HG03354 (cell line): ENCODE results near the gene FUCA1.
"Not testable (repeated sequence)": the region's sequence is repeated elsewhere in the genome, so short reads cannot be mapped to it uniquely, and the experiment has no call there.

Experiments
- ATAC-seq: cut with Tn5 transposase; IDR thresholded peaks from one replicate; pipeline ENCODE4 v1.9.1; 2021; ENCODE audit warnings: mild to moderate bottlenecking; ENCODE audit not compliant: unreplicated experiment, poor library complexity, severe bottlenecking

The FUCA1 gene

DNA sequence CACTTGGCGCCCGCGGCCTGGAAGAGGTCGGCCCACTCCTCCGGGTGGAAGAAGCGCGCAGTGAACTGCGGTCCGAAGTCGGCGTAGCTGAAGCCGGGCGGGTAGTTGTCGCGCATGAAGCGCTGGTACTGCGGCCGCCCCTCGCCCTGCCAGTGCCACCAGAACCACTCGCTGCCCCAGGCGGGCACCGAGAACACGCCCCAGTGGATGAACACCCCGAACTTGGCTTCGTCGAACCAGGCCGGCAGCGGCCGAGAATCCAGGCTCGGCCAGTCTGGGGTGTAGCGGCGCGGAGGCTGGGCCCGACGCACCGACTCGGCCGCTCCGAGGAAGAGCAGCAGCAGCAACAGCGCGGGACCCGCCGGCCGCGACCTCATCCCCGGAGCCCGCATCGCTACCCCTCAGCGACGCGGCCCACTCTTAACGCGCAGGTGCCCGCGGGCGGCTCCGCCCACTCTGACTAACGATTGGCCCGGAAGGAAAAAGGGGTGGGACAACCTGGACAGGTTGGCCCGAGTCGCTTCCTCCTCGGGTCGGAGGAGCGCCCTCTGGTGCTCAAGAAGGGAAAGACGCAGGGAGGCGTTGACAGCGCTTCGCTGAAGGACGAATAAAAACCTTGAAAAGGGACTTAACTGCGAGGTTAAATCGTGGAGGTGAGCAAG, at the start of gene FUCA1:
Gene FUCA1, minus strand, starts transcription at position 396 of the 662 bp plus-strand sequence. Its CDS starts 4 bp downstream, at position 392.
- peak; percentile 92 for ATAC-seq

DNA sequence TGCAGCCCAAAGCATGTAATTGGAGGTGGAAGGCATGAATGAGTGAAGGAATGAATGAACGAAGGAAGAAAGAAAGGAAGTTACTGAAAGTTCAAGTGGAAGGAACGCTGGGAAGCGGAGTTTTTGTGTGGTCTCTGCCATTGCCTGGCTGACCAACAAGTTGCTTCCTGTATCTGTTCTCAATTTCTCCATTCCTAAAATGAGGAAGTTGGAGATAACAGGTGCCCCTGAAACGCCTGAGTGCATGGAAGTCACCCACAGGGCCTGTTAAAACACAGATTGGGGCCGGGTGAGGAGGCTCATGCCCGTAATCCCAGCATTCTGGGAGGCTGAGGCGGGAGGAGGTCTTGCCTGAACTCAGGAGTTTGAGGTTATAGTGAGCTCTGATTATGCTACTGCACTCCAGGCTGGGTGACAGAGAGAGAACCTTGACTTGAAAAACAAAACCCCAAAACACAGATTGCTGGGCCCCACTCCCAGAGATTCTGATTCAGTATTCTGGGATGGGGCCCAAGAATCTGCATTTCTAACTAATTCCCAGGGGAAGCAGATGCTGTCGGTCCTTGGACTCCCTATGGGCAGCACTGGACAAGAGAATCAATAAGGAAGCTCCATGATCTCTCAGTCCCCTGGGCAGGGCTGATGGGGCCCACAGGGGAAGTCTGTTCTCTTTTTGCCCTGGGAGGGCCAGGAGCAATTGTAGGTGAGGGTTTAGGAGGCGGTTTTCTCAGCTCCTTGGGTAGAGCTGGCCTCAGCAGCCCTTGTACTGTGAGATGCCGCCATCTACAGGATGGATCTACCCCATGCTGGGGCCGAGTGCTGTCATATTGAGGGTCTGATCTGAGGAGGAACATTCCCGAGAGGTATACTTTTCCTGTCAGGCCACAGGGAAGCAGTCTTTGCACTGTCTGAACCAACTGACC, 48.4 kb upstream of the FUCA1 start:
- peak; percentile 57 for ATAC-seq

DNA sequence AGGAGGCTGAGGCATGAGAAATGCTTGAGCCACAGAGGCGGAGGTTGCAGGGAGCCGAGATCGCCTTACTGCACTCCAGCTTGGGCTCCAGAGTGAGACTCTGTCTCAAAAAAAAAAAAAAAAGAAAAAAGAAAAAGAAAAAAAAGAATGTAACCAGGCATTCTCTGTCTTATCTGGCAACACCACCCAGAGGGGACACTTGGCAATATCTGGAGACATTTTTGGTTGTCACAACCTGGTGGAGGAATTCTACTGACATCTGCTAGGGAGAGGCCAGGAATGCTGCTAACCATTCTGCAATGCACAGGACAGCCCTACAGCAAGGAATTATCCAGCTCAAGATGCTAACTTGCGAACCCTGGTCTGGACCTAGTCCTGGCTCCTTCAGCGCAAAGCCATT, 47.4 kb upstream of the FUCA1 start:
- ATAC-seq: no peak

DNA sequence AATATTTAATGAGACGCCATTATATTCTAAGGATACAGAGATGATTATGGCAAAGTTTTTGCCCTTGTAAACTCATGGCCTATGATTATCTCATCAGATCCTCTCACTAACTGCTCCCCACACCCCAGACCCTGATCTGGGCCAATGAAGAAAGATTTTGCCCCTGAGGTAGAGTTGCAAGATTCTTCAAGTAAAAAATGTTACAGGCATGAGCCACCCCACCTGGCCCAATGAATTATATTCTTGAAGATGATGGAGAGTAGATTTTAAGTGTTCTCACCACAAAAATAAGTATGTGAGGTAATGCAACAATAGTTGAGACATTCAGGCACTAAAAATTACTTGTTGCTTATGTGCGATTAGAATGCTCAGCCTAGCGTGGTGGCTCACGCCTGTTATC, 46.8 kb upstream of the FUCA1 start:
- no peak for ATAC-seq

DNA sequence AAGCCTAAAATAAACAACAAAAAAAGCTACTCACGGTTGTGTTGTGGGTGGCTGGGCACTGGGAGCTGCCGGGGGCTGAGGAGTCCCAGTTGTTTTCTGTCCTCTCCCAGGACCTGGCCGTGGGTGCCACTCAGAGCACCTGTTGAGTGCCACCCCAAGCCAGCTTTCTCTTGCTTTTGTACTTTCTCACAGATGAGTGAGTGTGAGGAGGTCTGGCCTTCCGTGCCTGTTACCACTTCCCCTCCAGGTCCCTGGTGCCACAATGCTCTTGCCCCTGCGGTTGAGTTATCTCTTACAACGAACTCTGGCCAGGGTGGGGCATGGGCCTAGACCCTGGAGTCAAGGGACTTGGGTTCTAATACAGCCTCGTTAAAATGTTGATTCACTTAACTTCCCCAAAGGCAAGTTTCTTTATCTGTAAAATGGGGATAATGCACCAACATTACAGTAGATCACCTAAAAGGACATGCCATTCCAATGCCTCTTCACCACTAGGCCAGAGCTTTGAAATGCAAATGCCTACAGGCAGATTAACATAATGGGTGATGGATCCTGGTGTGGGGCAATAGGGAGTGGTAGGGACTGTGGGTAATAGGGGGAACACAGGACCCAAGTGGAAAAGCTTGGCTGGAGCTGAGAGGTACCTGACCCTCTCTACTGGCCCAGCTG, 45.3 kb upstream of the FUCA1 start, which contains the start of gene CNR2:
Gene CNR2, minus strand, starts transcription at position 151 of the 669 bp plus-strand sequence. CDS start 37,745 bp downstream, outside the sequence.
- no peak for ATAC-seq

DNA sequence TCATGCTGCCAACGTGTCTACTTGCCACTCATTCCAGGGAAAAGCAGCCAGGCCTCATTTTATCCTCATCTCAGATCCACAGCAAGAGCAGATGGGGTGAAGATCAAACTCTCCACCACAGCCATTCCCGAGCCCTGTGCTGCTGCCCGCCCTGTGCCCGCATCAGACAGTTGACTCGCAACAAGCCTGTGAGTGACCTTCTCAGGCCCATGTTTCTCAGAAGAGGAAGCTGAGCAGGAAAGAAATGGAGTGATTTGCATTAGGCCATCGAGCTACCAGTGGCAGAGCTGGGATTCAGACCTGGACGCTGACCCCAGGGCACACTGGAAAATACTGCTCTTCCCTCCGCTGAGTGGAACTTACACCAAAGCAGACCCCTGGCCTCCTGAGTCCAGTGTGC, 43.8 kb upstream of the FUCA1 start:
- ATAC-seq: no peak

DNA sequence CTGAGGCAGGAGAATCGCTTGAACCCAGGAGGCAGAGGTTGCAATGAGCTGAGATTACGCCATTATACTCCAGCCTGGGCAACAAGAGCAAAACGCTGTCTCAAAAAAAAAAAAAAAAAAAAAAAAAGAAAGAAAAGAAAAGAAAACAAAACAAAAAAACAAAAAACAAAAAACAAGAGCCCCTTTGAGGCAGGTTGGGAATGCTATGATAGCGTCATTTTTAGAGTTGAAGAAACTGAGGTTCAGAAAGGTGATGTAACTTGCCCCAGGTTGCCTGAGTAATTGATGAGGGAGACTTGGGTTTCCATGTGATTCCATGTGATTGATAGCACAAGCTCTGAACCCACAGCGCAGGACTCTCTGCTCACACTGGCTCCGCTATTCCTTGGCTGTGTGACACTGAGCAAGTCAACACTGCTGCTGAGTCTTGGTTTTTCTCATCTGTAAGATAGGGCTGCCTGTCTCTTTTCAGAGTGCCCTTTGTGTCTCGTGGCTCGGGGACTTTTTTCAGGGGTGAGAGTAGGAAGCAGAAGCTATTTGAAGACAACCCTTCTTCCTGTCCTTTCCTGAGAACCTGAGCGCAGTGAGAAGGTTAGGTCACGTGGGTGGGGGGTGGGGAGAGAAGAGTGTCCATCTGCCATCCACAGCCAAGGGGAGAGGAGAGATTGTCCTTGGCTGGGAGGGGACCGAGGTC, 42.6 kb upstream of the FUCA1 start:
- ATAC-seq: no peak

DNA sequence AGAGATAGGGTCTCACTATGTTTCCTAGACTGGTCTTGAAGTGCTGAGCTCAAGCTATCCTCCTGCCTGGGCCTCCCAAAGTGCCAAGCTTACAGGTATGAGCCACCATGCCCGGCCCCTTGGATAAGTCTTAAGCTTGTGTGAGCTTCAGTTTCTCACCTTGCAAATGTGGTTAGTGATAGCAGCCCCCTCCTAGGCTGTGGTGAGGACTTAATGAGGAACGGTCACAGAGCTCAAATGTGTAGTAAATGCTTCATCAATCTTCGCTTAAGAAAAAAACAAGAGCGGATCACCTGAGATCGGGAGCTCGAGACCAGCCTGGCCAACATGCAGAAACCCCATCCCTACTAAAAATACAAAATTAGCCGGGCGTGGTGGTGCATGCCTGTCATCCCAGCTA, 42.1 kb upstream of the FUCA1 start:
- ATAC-seq: no peak

DNA sequence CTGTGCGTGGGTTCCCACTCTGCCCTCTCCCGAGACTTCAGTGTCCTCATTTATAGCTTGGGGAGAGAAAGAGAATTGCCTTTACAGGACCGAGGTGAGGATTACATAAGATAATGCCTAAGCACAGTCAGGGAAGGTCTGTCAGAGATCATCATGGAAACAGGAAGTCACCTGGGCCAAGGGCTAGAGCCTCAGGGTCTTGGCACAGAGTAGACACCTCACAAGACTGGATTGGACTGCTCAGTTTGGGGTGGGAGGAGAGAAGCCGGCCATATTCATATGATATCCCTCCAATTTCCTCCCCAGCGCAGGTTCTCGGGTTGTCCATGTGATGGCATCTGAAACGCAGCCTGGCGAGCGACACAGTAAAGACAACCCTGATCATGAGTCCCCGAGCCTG, 41.3 kb upstream of the FUCA1 start:
- no peak for ATAC-seq

DNA sequence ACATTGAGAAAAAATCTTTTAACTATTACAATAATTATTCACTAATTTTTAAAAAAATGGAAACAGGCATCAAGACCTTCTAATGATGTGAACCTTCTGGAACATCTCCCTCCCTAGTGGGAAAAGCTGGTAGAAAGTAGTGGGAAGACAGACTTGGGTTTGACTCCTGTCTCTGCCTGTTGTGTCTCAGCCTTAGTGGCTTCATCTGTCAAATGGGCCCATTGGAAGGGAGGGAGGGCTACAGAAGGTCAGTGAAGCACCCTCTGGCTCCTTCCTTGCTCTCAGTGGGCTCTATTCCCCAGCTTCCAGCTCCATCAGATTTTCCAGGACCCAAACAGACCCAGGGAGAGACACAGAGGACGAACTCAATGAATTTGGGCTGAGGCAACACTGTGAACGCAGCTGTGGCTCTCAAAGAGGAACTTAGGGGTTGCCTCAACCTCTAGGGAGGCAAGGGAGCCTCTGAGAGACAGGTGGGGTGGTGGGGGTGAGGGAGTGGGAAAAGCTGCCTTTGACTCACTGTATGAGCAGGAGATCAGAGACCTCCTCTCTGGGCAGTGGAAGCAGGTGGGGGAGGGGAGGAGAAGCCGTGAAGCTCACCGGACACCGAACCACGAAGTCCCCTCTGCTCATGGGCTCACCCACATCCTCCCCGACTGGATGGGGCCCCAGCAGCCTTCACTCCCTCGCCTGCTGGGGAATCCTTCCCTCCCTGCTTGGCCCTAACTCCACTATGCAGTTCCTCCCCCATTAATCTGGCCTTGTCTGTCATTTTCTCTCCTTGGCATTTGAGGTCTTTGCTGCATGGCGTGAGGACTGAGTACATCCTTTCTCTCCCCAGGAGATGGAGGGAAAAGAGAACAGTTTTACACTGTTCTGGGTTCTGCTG, 40.6 kb upstream of the FUCA1 start:
- ATAC-seq: peak; percentile 40

DNA sequence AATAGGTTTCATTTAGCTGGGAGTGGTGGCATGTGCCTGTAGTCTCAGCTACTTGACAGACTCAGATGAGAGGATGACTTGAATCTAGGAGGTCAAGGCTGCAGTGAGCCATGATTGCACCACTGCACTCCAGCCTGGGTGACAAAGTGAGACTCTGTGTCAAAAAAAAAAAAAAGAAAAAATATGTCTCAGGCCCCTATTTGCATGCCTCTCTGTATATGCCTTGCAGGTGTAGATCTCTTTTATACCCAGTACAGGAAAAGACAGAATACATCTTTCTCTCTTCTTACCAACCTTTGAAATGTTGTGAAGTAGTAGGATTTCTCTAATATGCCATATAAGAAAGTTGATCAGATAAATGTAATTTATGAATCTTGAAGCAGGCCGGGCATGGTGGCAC, 38.6 kb upstream of the FUCA1 start:
- ATAC-seq: no peak

DNA sequence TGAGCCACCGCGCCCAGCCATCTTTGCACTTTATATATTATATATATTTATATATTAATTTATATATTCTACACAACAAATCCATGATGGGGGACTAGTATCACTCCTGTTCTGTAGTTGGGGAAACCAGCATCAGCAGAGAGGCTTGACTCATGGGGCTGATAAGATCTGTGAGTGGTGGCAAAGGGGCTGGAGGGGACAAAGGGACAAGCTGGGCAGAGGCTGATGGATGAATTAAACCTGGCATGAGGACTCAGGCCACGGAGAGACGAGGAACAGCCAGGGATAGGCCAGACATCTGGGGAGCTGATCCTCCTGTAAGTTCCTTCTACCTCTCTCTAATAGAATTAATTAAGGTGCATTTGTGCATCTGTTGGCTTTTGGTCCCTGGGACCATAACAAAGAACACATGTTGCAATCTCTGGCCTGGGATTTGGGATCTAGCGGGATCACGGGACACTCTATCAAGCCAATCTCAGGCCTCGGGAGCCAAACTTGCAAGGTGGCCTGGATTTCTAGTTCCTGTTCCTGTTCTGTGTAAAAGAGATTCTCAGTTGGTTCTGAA, 37.5 kb upstream of the FUCA1 start:
- no peak for ATAC-seq

DNA sequence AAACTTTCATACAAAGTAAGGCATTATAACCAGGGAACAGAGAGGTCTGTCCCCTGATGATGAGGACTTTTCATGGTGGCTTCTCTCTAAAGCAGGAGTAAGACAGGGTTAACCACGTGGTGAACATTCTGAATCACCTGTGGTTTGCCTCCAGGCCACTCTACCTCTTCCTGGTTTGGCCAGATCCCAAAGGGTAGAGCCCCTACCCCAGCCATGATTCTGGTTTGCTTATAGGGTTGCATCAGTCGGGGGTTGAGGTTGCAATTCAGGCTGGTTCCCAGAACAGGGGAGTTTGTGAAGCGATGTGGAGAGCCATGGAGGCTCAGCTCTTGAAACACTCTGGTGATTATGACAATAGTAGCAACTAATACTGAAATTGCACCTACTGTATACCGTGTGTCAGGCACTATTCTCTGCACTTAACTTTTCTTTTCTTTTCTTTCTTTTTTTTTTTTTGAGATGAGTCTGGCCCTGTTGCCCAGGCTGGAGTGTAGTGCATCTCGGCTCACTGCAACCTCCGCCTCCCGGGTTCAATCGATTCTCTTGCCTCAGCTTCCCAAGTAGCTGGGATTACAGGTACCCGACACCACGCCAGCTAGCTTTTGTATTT, 36.8 kb upstream of the FUCA1 start:
- no peak for ATAC-seq

DNA sequence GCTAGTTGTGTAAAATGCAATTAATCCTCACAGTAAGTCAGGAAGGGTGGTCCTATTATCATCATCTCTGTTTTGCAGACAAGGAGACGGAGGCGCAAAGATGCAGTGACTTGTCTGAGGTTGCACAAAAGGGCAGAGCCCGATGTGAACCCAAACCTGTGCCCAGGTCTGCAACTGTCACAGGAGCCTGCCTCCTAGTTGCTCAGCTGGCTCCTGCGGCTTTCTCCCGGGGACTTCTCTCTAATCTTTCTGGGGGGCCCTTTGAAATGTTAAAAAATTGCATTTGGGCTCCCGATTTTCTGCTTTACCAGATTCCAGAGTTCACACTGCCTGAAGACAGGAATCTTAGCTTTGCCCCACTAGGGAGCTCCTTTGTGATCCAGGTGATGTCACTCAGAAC, 35.7 kb upstream of the FUCA1 start:
- ATAC-seq: no peak

DNA sequence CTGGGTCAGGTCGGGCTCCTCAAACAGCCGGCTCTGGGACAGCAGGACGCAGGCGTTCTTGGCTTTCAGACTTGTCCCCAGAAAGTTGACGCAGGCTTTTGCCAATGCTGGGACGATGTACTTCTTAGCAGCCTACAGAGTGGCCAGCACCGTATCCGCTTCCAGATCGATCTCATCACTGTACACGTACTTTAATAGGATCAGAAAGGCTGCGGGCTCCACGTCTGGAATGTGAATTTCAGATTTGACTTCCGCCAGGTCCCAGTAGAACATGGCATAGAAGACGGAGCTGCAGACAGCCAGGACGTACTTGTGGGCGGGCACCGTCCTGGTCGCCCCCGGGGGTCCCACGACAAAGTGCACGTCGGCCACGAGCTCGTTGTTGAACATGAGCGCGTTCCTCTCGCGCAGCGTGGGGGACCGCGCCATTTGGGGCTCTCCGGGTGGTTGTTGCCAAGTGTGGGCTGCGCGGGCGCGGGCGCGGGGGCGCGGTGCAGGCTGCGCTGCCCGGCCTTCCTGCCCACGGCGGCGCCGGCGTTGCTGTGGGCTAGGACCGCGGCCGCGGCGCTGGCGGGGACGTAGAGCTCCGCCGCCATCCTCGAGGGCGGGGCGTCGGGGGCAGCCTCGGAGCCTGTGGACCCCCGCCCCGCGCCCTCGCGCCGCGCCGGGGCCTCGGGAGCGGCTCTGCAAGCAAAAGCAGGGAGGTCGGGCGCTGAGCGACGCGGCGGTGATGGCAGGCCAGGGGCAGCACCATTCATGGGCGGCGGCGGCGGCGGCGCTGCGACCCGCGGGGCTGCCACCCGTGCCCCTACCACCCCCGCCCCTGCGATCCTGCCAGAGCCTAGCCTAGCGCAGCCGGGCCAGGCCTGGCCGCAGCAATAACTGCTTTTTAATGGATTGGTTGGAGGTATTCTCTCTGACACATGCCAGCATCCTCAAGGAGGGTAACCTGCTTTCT, 34.5 kb upstream of the FUCA1 start:
- no peak for ATAC-seq

DNA sequence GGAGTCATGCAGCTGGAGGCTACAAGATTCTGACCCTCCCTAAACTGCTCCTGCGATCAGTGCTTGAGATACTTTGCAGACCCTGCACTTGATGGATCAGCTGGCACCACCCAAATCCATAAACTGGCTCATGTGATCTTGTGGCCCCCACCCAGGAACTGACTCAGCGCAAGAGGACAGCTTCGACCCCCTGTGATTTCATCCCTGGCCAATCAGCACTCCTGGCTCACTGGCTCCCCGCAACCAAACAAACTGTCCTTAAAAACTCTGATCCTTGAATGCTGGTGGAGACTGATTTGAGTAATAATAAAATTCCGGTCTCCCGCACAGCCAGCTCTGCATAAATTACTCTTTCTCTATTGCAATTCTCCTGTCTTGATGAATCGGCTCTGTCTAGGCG, 31.9 kb upstream of the FUCA1 start:
- ATAC-seq: not testable (repeated sequence)

DNA sequence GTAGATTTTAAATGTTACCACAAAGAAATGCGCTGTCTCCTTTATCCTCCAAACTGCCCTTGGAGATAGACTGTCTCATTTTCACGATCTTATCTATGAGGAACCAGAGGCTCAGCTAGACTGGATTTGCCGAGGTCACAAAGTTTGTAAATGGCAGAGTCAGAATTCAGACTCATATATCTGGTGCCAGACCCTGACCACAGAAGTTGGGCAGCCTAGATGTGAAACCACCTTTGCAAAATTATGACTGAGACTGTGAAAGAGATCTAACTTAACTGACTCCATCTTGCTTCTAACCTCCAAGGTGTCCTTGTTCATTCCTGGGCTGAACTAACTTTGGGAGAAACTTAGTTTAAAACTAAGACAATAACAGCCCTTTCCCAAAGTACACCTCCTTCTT, 31.0 kb upstream of the FUCA1 start:
- ATAC-seq: no peak
